Activated T-cell treated with anti-CD3 and anti-CD28 coated beads, Interleukin-2, amount 50 U/mL, for 72 hours (primary cell): ENCODE measurements around the gene MAS1. TPM values are rescaled to one million over a fixed set of nuclear protein-coding genes. Genes with fewer than 3 reads are reported as not detected.

Experiments
- ATAC-seq, 2 donors: fragments of 150-1000 bp; cut with Tn5 transposase; replicated peaks in 1 of 2; 2 replicates each; pipeline ENCODE4 v1.10.0; 2021; ENCODE audit warnings: moderate library complexity in 2 of 2, mild to moderate bottlenecking in 1 of 2
- DNase-seq, 2 donors: peaks; one replicate each; pipeline ENCODE4 v3.0.0; 2021 to 2022; ENCODE audit warnings: mixed read lengths in 1 of 2
- H3K27ac Mint-ChIP-seq: one replicate; pipeline ENCODE4 v1.8.0; 2022; ENCODE audit warnings: mild to moderate bottlenecking, moderate library complexity, mixed read lengths
- H3K27me3 Mint-ChIP-seq: one replicate; pipeline ENCODE4 v1.8.0; 2022; ENCODE audit warnings: low read depth, mixed read lengths
- H3K36me3 Mint-ChIP-seq, 2 donors: one replicate each; pipeline ENCODE4 v1.8.0; 2022; ENCODE audit warnings: mixed read lengths in 2 of 2, mild to moderate bottlenecking in 1 of 2; ENCODE audit not compliant: insufficient read depth in 2 of 2
- H3K4me1 Mint-ChIP-seq: one replicate; pipeline ENCODE4 v1.8.0; 2022; ENCODE audit warnings: low read depth, mixed read lengths
- H3K4me3 Mint-ChIP-seq, 2 donors: one replicate each; pipeline ENCODE4 v1.8.0; 2022; ENCODE audit warnings: mild to moderate bottlenecking in 2 of 2, mixed read lengths in 2 of 2, moderate library complexity in 2 of 2
- H3K9me3 Mint-ChIP-seq, 2 donors: one replicate each; pipeline ENCODE4 v1.8.0; 2022; ENCODE audit warnings: mixed read lengths in 2 of 2
- total RNA-seq, 2 donors: library from RNA; stranded (reverse); gene quantifications; one replicate each; pipeline ENCODE4 v1.2.3, GENCODE V29; 2022

The MAS1 gene
- total RNA-seq, 2 donors from 2014 or later: not detected

GRCh38 chr6:159887761-159888160, 3.0 kb upstream of the MAS1 start:
- DNase-seq: no peak
- Mint-ChIP-seq H3K27ac (no peak overlapping the region), H3K4me1 (no peaks in the 10 kb centered on the region), H3K36me3 (no peaks in the 10 kb centered on the region), H3K27me3 (peaks cover 45% of the 10 kb centered on the region), H3K4me3 (no peak overlapping the region), H3K9me3 (no peaks in the 10 kb centered on the region)
- ATAC-seq: no peak

GRCh38 chr6:159890201-159890600, 587 bp upstream of the MAS1 start:
- ATAC-seq (no peak), DNase-seq (no peak)
- H3K27me3 Mint-ChIP-seq: peaks cover 52% of the 10 kb centered on the region
- H3K36me3 Mint-ChIP-seq: no peaks in the 10 kb centered on the region
- H3K4me3 Mint-ChIP-seq: no peak overlapping the region
- H3K27ac Mint-ChIP-seq: no peak overlapping the region
- H3K9me3 Mint-ChIP-seq: no peaks in the 10 kb centered on the region
- no peaks in the 10 kb centered on the region for H3K4me1 Mint-ChIP-seq

- no peaks in the 10 kb centered on the region for H3K36me3 Mint-ChIP-seq
- H3K27ac Mint-ChIP-seq: no peak overlapping the region
Observed at GRCh38 chr6:159892053-159892452, 1.3 kb downstream of the MAS1 start.

GRCh38 chr6:159893064-159893463, 2.3 kb downstream of the MAS1 start:
- no peak overlapping the region for H3K4me3 Mint-ChIP-seq
- no peaks in the 10 kb centered on the region for H3K36me3 Mint-ChIP-seq
- ATAC-seq (no peak), DNase-seq (no peak)
- no peak overlapping the region for H3K27ac Mint-ChIP-seq
- H3K9me3 Mint-ChIP-seq: no peaks in the 10 kb centered on the region
- peaks cover 45% of the 10 kb centered on the region for H3K27me3 Mint-ChIP-seq
- H3K4me1 Mint-ChIP-seq: no peaks in the 10 kb centered on the region

More at GRCh38 chr6:159892053-159892452, 1.3 kb downstream of the MAS1 start:
- Mint-ChIP-seq H3K27me3 (peaks cover 52% of the 10 kb centered on the region), H3K4me1 (no peaks in the 10 kb centered on the region), H3K4me3 (no peak overlapping the region), H3K9me3 (no peaks in the 10 kb centered on the region)
- DNase-seq: no peak
- no peak for ATAC-seq

- ATAC-seq: no peak
- no peak for DNase-seq
- H3K27ac Mint-ChIP-seq: no peak overlapping the region
- H3K36me3 Mint-ChIP-seq: no peaks in the 10 kb centered on the region
- no peak overlapping the region for H3K4me3 Mint-ChIP-seq
- no peaks in the 10 kb centered on the region for H3K9me3 Mint-ChIP-seq
- H3K4me1 Mint-ChIP-seq: no peaks in the 10 kb centered on the region
- peaks cover 31% of the 10 kb centered on the region for H3K27me3 Mint-ChIP-seq
Observed at GRCh38 chr6:159894991-159895390, 4.2 kb downstream of the MAS1 start.

GRCh38 chr6:159897603-159898002, 6.8 kb downstream of the MAS1 start:
- peaks cover 7% of the 10 kb centered on the region for H3K27me3 Mint-ChIP-seq
- no peak for DNase-seq
- H3K9me3 Mint-ChIP-seq: no peaks in the 10 kb centered on the region
- H3K36me3 Mint-ChIP-seq: no peaks in the 10 kb centered on the region
- H3K27ac Mint-ChIP-seq: no peak overlapping the region
- H3K4me3 Mint-ChIP-seq: no peak overlapping the region
- no peaks in the 10 kb centered on the region for H3K4me1 Mint-ChIP-seq
- ATAC-seq: no peak

GRCh38 chr6:159898519-159898918, 7.7 kb downstream of the MAS1 start:
- no peaks in the 10 kb centered on the region for H3K36me3 Mint-ChIP-seq
- no peak for DNase-seq
- no peak overlapping the region for H3K27ac Mint-ChIP-seq
- H3K4me3 Mint-ChIP-seq: no peak overlapping the region
- H3K9me3 Mint-ChIP-seq: no peaks in the 10 kb centered on the region
- H3K4me1 Mint-ChIP-seq: no peaks in the 10 kb centered on the region
- no peak for ATAC-seq
- peaks cover 6% of the 10 kb centered on the region for H3K27me3 Mint-ChIP-seq

GRCh38 chr6:159899994-159900745, 9.4 kb downstream of the MAS1 start:
- H3K36me3 Mint-ChIP-seq: no peaks in the 10 kb centered on the region
- DNase-seq: no peak
- no peak overlapping the region for H3K27ac Mint-ChIP-seq
- no peaks in the 10 kb centered on the region for H3K9me3 Mint-ChIP-seq
- no peaks in the 10 kb centered on the region for H3K27me3 Mint-ChIP-seq
- H3K4me3 Mint-ChIP-seq: no peak overlapping the region
- no peak for ATAC-seq
- no peaks in the 10 kb centered on the region for H3K4me1 Mint-ChIP-seq

- H3K27me3 Mint-ChIP-seq: no peaks in the 10 kb centered on the region
- H3K36me3 Mint-ChIP-seq: no peaks in the 10 kb centered on the region
- DNase-seq: no peak
- no peaks in the 10 kb centered on the region for H3K4me1 Mint-ChIP-seq
- no peaks in the 10 kb centered on the region for H3K9me3 Mint-ChIP-seq
- no peak overlapping the region for H3K27ac Mint-ChIP-seq
- no peak overlapping the region for H3K4me3 Mint-ChIP-seq
- ATAC-seq: no peak
Observed at GRCh38 chr6:159902620-159903019, 11.8 kb downstream of the MAS1 start.

- H3K4me1 Mint-ChIP-seq: no peaks in the 10 kb centered on the region
- DNase-seq (no peak), ATAC-seq (no peak)
- H3K36me3 Mint-ChIP-seq: no peaks in the 10 kb centered on the region
- no peaks in the 10 kb centered on the region for H3K9me3 Mint-ChIP-seq
- H3K27ac Mint-ChIP-seq: no peak overlapping the region
- H3K27me3 Mint-ChIP-seq: no peaks in the 10 kb centered on the region
- no peak overlapping the region for H3K4me3 Mint-ChIP-seq
Observed at GRCh38 chr6:159904497-159904911, 13.7 kb downstream of the MAS1 start.

GRCh38 chr6:159906400-159906799, 15.6 kb downstream of the MAS1 start:
- Mint-ChIP-seq H3K4me1 (no peaks in the 10 kb centered on the region), H3K27ac (no peak overlapping the region), H3K4me3 (no peak overlapping the region), H3K36me3 (no peaks in the 10 kb centered on the region), H3K27me3 (peaks cover 17% of the 10 kb centered on the region), H3K9me3 (peaks cover 0 to 7% of the 10 kb centered on the region in 2 donors)
- DNase-seq (no peak), ATAC-seq (no peak)

- Mint-ChIP-seq H3K4me1 (no peaks in the 10 kb centered on the region), H3K4me3 (no peak overlapping the region), H3K9me3 (peaks cover 0 to 7% of the 10 kb centered on the region in 2 donors), H3K27me3 (peaks cover 34% of the 10 kb centered on the region), H3K36me3 (no peaks in the 10 kb centered on the region), H3K27ac (no peak overlapping the region)
- DNase-seq (no peak), ATAC-seq (no peak)
Observed at GRCh38 chr6:159908535-159908934, 17.7 kb downstream of the MAS1 start.

GRCh38 chr6:159908979-159909378, 18.2 kb downstream of the MAS1 start:
- Mint-ChIP-seq H3K27ac (no peak overlapping the region), H3K9me3 (peaks cover 0 to 7% of the 10 kb centered on the region in 2 donors), H3K36me3 (no peaks in the 10 kb centered on the region), H3K27me3 (peaks cover 36% of the 10 kb centered on the region), H3K4me3 (no peak overlapping the region), H3K4me1 (peaks cover 1% of the 10 kb centered on the region)
- DNase-seq (no peak), ATAC-seq (no peak)

GRCh38 chr6:159910342-159910741, 19.6 kb downstream of the MAS1 start:
- ATAC-seq: no peak
- Mint-ChIP-seq H3K27me3 (peaks cover 40% of the 10 kb centered on the region), H3K4me3 (no peak overlapping the region), H3K27ac (no peak overlapping the region), H3K9me3 (peaks cover 0 to 7% of the 10 kb centered on the region in 2 donors), H3K4me1 (peaks cover 5% of the 10 kb centered on the region), H3K36me3 (no peaks in the 10 kb centered on the region)
- no peak for DNase-seq
